ENCODE measurements around the gene LRRC8C.

Gene LRRC8C

GRCh38 chr1:89633800-89634625 lies 1.1 kb downstream of the LRRC8C start:
- H3K27ac ChIP-seq (ENCODE audit: low read length), result no peak overlapping the region
- DNase-seq (ENCODE audit: low read depth, low spot score), result no peak
- peak overlapping the region; percentile 52; the same call in 1 of the 2 replicates for H3K4me3 ChIP-seq (ENCODE audit: low read length)
- no CpG with 5 or more reads among the region's 32 CpGs for WGBS (ENCODE audit: insufficient coverage, insufficient read length)
- H3K27me3 ChIP-seq (ENCODE audit: control insufficient read depth, insufficient read depth, low read length), result peaks cover 7% of the 10 kb centered on the region; the same call in 1 of the 2 replicates
- H3K9me3 ChIP-seq (ENCODE audit: control insufficient read depth, insufficient read depth, low read length), result no peaks in the 10 kb centered on the region
- H3K36me3 ChIP-seq (ENCODE audit: control insufficient read depth, insufficient read depth, low read length), result no peaks in the 10 kb centered on the region
- H3K4me1 ChIP-seq (ENCODE audit: control insufficient read depth, insufficient read depth, low read length), result no peaks in the 10 kb centered on the region; the same call in 1 of the 2 replicates

DNA sequence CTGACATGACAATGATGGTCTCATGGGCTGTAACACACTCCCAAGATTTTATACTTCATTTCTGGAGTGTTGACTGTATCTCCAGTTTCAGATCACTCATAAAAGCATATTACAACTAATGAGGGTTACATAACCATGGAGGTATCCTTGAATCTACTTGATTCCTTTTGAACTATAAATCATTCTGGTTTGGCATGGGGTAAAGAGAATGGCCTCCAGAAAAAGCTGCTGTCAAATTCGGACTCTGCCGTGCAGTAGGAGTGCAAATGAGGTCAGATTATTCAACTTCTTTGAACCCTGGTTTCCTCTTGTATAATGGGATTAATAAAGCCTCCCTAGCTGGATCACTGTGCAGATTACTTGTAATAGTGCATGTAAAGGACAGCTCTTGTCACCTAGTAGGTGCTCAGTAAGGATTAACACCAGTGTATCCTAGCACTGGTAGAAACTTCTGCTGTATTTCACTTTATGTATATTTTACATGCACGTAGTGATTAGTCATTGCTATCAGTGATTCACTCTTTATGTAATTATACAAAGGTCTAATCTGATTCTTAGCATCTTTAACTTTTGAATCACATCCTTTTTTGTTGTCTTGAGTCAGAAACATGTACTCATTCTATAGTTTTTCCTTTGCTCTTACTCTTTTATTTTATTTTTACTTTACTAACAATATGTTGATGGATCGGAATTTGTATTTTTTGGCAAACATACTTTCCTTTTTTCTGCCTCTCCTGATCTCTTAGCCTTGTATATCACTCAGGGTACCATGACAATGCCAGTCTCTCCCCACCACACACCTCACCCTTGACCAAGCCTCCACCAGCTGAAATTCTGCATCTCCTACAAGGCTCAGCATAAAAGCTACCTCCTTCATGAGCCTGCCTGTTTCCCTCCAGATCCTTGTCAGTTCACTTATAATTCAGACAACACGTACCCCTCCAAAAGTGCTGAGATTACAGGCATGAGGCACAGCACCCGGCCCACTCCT lies 3.2 kb downstream of the LRRC8C start:
- Histone ChIP-seq H3K27ac (ENCODE audit: low read length) (no peak overlapping the region), H3K9me3 (ENCODE audit: control insufficient read depth, insufficient read depth, low read length) (no peaks in the 10 kb centered on the region), H3K4me3 (ENCODE audit: low read length) (no peak overlapping the region), H3K4me1 (ENCODE audit: control insufficient read depth, insufficient read depth, low read length) (no peaks in the 10 kb centered on the region; the same call in 1 of the 2 replicates), H3K36me3 (ENCODE audit: control insufficient read depth, insufficient read depth, low read length) (no peaks in the 10 kb centered on the region), H3K27me3 (ENCODE audit: control insufficient read depth, insufficient read depth, low read length) (peaks cover 7% of the 10 kb centered on the region; the same call in 1 of the 2 replicates)
- DNase-seq (ENCODE audit: low read depth, low spot score), result no peak
- WGBS (ENCODE audit: insufficient coverage, insufficient read length), result no CpG with 5 or more reads among the region's 6 CpGs

GRCh38 chr1:89637496-89637895 lies 4.6 kb downstream of the LRRC8C start:
- no peaks in the 10 kb centered on the region for H3K36me3 ChIP-seq (ENCODE audit: control insufficient read depth, insufficient read depth, low read length)
- no peaks in the 10 kb centered on the region for H3K4me1 ChIP-seq (ENCODE audit: control insufficient read depth, insufficient read depth, low read length)
- no peak overlapping the region for H3K27ac ChIP-seq (ENCODE audit: low read length)
- H3K4me3 ChIP-seq (ENCODE audit: low read length), result no peak overlapping the region
- H3K27me3 ChIP-seq (ENCODE audit: control insufficient read depth, insufficient read depth, low read length), result peaks cover 7% of the 10 kb centered on the region; the same call in 1 of the 2 replicates
- H3K9me3 ChIP-seq (ENCODE audit: control insufficient read depth, insufficient read depth, low read length), result no peaks in the 10 kb centered on the region
- DNase-seq (ENCODE audit: low read depth, low spot score), result no peak

GRCh38 chr1:89640440-89640839 lies 7.5 kb downstream of the LRRC8C start:
- DNase-seq (ENCODE audit: low read depth, low spot score), result no peak

DNA sequence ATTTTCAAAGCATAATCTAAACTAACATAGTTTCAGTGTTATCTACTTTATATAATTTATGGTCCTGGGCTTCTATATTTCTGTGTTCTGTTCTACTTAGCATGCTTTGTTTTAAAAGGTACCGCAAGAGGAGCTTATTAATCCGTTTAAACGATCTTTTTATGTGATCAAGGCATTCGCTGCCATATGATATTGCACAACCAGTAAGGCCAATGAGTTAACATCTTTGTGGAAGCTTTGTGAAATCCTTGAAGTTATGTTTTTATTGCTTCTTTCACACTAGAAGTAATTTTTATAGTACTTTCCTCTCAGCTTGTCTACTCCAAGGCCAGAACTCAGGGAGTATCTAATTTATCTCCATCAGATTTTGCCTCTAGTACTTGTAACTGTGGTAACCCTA lies 8.9 kb downstream of the LRRC8C start:
- no peak for DNase-seq (ENCODE audit: low read depth, low spot score)
- H3K36me3 ChIP-seq (ENCODE audit: control insufficient read depth, insufficient read depth, low read length), result no peaks in the 10 kb centered on the region
- WGBS (ENCODE audit: insufficient coverage, insufficient read length), result no CpG with 5 or more reads among the region's 4 CpGs
- no peaks in the 10 kb centered on the region for H3K27me3 ChIP-seq (ENCODE audit: control insufficient read depth, insufficient read depth, low read length)
- no peak overlapping the region for H3K4me3 ChIP-seq (ENCODE audit: low read length)
- no peak overlapping the region for H3K27ac ChIP-seq (ENCODE audit: low read length)
- H3K4me1 ChIP-seq (ENCODE audit: control insufficient read depth, insufficient read depth, low read length), result no peaks in the 10 kb centered on the region
- no peaks in the 10 kb centered on the region for H3K9me3 ChIP-seq (ENCODE audit: control insufficient read depth, insufficient read depth, low read length)

More at GRCh38 chr1:89640440-89640839, 7.5 kb downstream of the LRRC8C start:
- no peaks in the 10 kb centered on the region for H3K9me3 ChIP-seq (ENCODE audit: control insufficient read depth, insufficient read depth, low read length)
- no peak overlapping the region for H3K27ac ChIP-seq (ENCODE audit: low read length)
- H3K4me3 ChIP-seq (ENCODE audit: low read length), result no peak overlapping the region
- H3K27me3 ChIP-seq (ENCODE audit: control insufficient read depth, insufficient read depth, low read length), result no peaks in the 10 kb centered on the region
- H3K4me1 ChIP-seq (ENCODE audit: control insufficient read depth, insufficient read depth, low read length), result no peaks in the 10 kb centered on the region
- H3K36me3 ChIP-seq (ENCODE audit: control insufficient read depth, insufficient read depth, low read length), result no peaks in the 10 kb centered on the region

- H3K4me3 ChIP-seq (ENCODE audit: low read length), result no peak overlapping the region
- no peaks in the 10 kb centered on the region for H3K27me3 ChIP-seq (ENCODE audit: control insufficient read depth, insufficient read depth, low read length)
- H3K9me3 ChIP-seq (ENCODE audit: control insufficient read depth, insufficient read depth, low read length), result no peaks in the 10 kb centered on the region
- no peak overlapping the region for H3K27ac ChIP-seq (ENCODE audit: low read length)
- no peaks in the 10 kb centered on the region for H3K36me3 ChIP-seq (ENCODE audit: control insufficient read depth, insufficient read depth, low read length)
- WGBS (ENCODE audit: insufficient coverage, insufficient read length), result no CpG with 5 or more reads among the region's 2 CpGs
- DNase-seq (ENCODE audit: low read depth, low spot score), result no peak
- H3K4me1 ChIP-seq (ENCODE audit: control insufficient read depth, insufficient read depth, low read length), result no peaks in the 10 kb centered on the region
Observed at GRCh38 chr1:89643577-89643976, 10.7 kb downstream of the LRRC8C start.

DNA sequence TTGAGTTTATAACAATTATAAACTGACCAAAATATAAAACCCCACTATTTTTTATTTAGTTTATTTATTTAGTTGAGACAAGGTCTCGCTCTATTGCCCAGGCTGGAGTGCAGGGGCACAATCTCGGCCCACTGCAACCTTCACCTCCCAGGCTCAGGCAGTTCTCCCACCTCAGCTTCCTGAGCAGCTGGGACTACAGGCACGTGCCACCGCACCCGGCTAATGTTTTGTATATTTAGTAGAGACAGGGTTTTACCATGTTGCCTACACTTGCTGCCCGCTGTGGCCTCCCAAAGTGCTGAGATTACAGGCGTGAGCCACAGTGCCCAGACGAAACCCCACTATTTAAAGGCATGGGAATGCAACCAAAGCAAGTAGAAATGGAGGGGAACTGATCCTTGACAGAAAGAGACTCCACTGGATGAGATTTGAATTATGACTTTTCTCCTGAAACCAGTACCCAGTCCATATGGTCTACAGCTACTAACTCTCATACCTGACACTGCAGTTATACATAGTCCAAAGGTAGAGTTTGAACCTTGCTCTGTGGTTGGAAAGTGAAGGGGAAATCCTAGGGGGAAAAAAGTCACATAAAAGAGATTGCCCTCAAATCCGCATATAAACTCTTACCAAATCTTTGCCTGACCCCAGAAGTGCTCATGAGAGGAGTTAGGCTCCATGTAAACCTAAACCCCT lies 11.3 kb downstream of the LRRC8C start:
- H3K9me3 ChIP-seq (ENCODE audit: control insufficient read depth, insufficient read depth, low read length), result no peaks in the 10 kb centered on the region
- no peaks in the 10 kb centered on the region for H3K4me1 ChIP-seq (ENCODE audit: control insufficient read depth, insufficient read depth, low read length)
- no peak overlapping the region for H3K4me3 ChIP-seq (ENCODE audit: low read length)
- H3K27ac ChIP-seq (ENCODE audit: low read length), result no peak overlapping the region
- H3K36me3 ChIP-seq (ENCODE audit: control insufficient read depth, insufficient read depth, low read length), result no peaks in the 10 kb centered on the region
- WGBS (ENCODE audit: insufficient coverage, insufficient read length), result no CpG with 5 or more reads among the region's 9 CpGs
- no peaks in the 10 kb centered on the region for H3K27me3 ChIP-seq (ENCODE audit: control insufficient read depth, insufficient read depth, low read length)
- no peak for DNase-seq (ENCODE audit: low read depth, low spot score)

- WGBS (ENCODE audit: insufficient coverage, insufficient read length), result no CpG with 5 or more reads among the region's 1 CpG
- no peak for DNase-seq (ENCODE audit: low read depth, low spot score)
- no peak overlapping the region for H3K27ac ChIP-seq (ENCODE audit: low read length)
- H3K4me3 ChIP-seq (ENCODE audit: low read length), result no peak overlapping the region
- no peaks in the 10 kb centered on the region for H3K4me1 ChIP-seq (ENCODE audit: control insufficient read depth, insufficient read depth, low read length)
- H3K36me3 ChIP-seq (ENCODE audit: control insufficient read depth, insufficient read depth, low read length), result no peaks in the 10 kb centered on the region
- no peaks in the 10 kb centered on the region for H3K9me3 ChIP-seq (ENCODE audit: control insufficient read depth, insufficient read depth, low read length)
- no peaks in the 10 kb centered on the region for H3K27me3 ChIP-seq (ENCODE audit: control insufficient read depth, insufficient read depth, low read length)
Observed at GRCh38 chr1:89646259-89646658, 13.3 kb downstream of the LRRC8C start.

DNA sequence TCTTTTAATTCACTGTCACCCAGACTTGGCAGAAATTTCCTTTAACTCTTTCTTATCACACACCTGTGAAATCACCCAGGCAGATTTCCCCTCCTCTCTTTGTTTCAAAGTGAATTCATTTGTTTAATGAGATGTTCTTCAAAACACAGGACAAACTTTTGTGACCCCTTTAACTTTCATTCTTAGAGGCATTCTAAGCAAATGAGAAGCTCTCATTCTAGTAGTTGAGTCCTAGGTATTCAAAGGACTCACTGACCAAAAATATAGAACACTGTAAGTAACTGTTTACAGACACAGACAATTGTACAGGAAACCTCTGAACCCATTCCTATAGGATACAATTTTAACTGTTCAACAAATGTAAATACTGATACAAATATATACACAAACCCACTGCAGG lies 16.9 kb downstream of the LRRC8C start:
- Histone ChIP-seq H3K36me3 (ENCODE audit: control insufficient read depth, insufficient read depth, low read length) (no peaks in the 10 kb centered on the region), H3K9me3 (ENCODE audit: control insufficient read depth, insufficient read depth, low read length) (no peaks in the 10 kb centered on the region), H3K27me3 (ENCODE audit: control insufficient read depth, insufficient read depth, low read length) (no peaks in the 10 kb centered on the region), H3K27ac (ENCODE audit: low read length) (no peak overlapping the region), H3K4me1 (ENCODE audit: control insufficient read depth, insufficient read depth, low read length) (no peaks in the 10 kb centered on the region), H3K4me3 (ENCODE audit: low read length) (no peak overlapping the region)
- DNase-seq (ENCODE audit: low read depth, low spot score), result no peak

DNA sequence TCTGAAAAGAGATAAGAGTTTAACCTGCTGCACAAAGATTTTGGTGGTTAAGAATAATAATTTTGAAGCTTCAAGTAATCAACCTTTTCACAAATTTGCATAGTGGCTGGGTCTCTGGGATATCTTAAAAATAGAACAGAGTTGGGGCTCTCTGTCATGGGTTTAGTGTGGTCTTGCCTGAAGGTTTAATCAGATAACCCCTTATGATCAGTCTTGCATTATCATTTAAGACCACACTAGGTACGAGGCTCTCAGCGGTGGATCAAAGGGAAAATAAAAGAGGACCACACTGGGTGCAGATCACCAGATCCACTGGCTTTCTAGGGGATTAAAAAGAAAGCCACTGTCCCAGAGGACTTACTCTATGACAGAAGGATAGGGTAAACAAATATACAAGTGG lies 19.5 kb downstream of the LRRC8C start:
- H3K9me3 ChIP-seq (ENCODE audit: control insufficient read depth, insufficient read depth, low read length), result no peaks in the 10 kb centered on the region
- no CpG with 5 or more reads among the region's 2 CpGs for WGBS (ENCODE audit: insufficient coverage, insufficient read length)
- DNase-seq (ENCODE audit: low read depth, low spot score), result no peak
- no peaks in the 10 kb centered on the region for H3K36me3 ChIP-seq (ENCODE audit: control insufficient read depth, insufficient read depth, low read length)
- H3K4me1 ChIP-seq (ENCODE audit: control insufficient read depth, insufficient read depth, low read length), result no peaks in the 10 kb centered on the region
- no peaks in the 10 kb centered on the region for H3K27me3 ChIP-seq (ENCODE audit: control insufficient read depth, insufficient read depth, low read length)
- H3K27ac ChIP-seq (ENCODE audit: low read length), result no peak overlapping the region
- H3K4me3 ChIP-seq (ENCODE audit: low read length), result no peak overlapping the region
